H9 (cell line): Measurements from ENCODE around the gene FDX1. TPM values are rescaled to one million over a fixed set of nuclear protein-coding genes. Genes with fewer than 3 reads are reported as not detected.

Experiments
- DNase-seq: peaks from one replicate; pipeline ENCODE4 v3.0.0-alpha.2; 2017
- H2AFZ ChIP-seq: one replicate; pipeline ENCODE4 v1.6.1; 2013; ENCODE audit warnings: mild to moderate bottlenecking, low read length, control low read depth, moderate library complexity
- H2AK5ac ChIP-seq: 2 replicates; pipeline ENCODE4 v1.6.1; 2013; ENCODE audit warnings: low read length, control low read depth, mixed read lengths; ENCODE audit not compliant: insufficient read length
- H2BK120ac ChIP-seq: one replicate; pipeline ENCODE4 v1.6.1; 2013; ENCODE audit warnings: low read depth, mild to moderate bottlenecking, low read length, control low read depth, inconsistent platforms; ENCODE audit not compliant: poor library complexity, severe bottlenecking
- H2BK12ac ChIP-seq: 2 replicates; pipeline ENCODE4 v1.6.1; 2013; ENCODE audit warnings: low read length, control low read depth, mixed read lengths, low read depth; ENCODE audit not compliant: insufficient read length
- H2BK15ac ChIP-seq: 2 replicates; pipeline ENCODE4 v1.6.1; 2013; ENCODE audit warnings: low read depth, low read length, control low read depth
- H2BK20ac ChIP-seq: one replicate; pipeline ENCODE4 v1.6.1; 2013; ENCODE audit warnings: low read depth, mild to moderate bottlenecking, low read length, control low read depth, inconsistent platforms; ENCODE audit not compliant: poor library complexity, severe bottlenecking
- H2BK5ac ChIP-seq: 2 replicates; pipeline ENCODE4 v1.6.1; 2013; ENCODE audit warnings: low read length, control low read depth, mixed read lengths; ENCODE audit not compliant: insufficient read length
- H3K14ac ChIP-seq: 2 replicates; pipeline ENCODE4 v1.6.1; 2013; ENCODE audit warnings: low read length, control low read depth; ENCODE audit not compliant: insufficient read depth
- H3K18ac ChIP-seq: 2 replicates; pipeline ENCODE4 v1.6.1; 2013; ENCODE audit warnings: low read depth, mild to moderate bottlenecking, mixed read lengths, low read length, control low read depth; ENCODE audit not compliant: insufficient read length
- H3K23ac ChIP-seq: 2 replicates; pipeline ENCODE4 v1.6.1; 2013; ENCODE audit warnings: low read length, control low read depth, mixed read lengths, low read depth; ENCODE audit not compliant: insufficient read length
- H3K23me2 ChIP-seq: 2 replicates; pipeline ENCODE4 v1.6.1; 2013; ENCODE audit warnings: low read depth, mild to moderate bottlenecking, mixed read lengths, low read length, control low read depth; ENCODE audit not compliant: insufficient read length, poor library complexity, severe bottlenecking
- H3K27ac ChIP-seq: 2 replicates; pipeline ENCODE4 v1.5.1; 2013; ENCODE audit warnings: low read length, control low read depth, mixed read lengths, low read depth; ENCODE audit not compliant: insufficient read length
- H3K27me3 ChIP-seq: 2 replicates; pipeline ENCODE4 v1.6.1; 2013; ENCODE audit warnings: low read length, control low read depth, inconsistent platforms; ENCODE audit not compliant: insufficient read depth
- H3K4ac ChIP-seq: 2 replicates; pipeline ENCODE4 v1.6.1; 2013; ENCODE audit warnings: low read depth, mild to moderate bottlenecking, control low read depth, inconsistent platforms, low read length, moderate library complexity
- H3K4me1 ChIP-seq: 2 replicates; pipeline ENCODE4 v1.6.1; 2013; ENCODE audit warnings: low read length, control low read depth, inconsistent platforms; ENCODE audit not compliant: insufficient read depth
- H3K4me2 ChIP-seq: 2 replicates; pipeline ENCODE4 v1.6.1; 2013; ENCODE audit warnings: low read length, control low read depth, mixed read lengths; ENCODE audit not compliant: insufficient read length, insufficient read depth
- H3K56ac ChIP-seq: 2 replicates; pipeline ENCODE4 v1.6.1; 2013; ENCODE audit warnings: low read depth, mild to moderate bottlenecking, mixed read lengths, low read length, control low read depth; ENCODE audit not compliant: insufficient read length
- H3K79me1 ChIP-seq: 2 replicates; pipeline ENCODE4 v1.6.1; 2013; ENCODE audit warnings: low read depth, mild to moderate bottlenecking, moderate library complexity, low read length, control low read depth, inconsistent platforms; ENCODE audit not compliant: insufficient read depth, poor library complexity, severe bottlenecking
- H3K79me2 ChIP-seq: 2 replicates; pipeline ENCODE4 v1.6.1; 2013; ENCODE audit warnings: low read length, control low read depth, inconsistent platforms; ENCODE audit not compliant: insufficient read depth
- H3K9ac ChIP-seq: 2 replicates; pipeline ENCODE4 v1.6.1; 2013; ENCODE audit warnings: low read length, control low read depth, mixed read lengths; ENCODE audit not compliant: insufficient read length; ENCODE audit errors: extremely low read depth
- H3K9me3 ChIP-seq: one replicate; pipeline ENCODE4 v1.6.1; 2013; ENCODE audit warnings: low read depth, low read length, inconsistent platforms; ENCODE audit not compliant: control insufficient read depth
- H3T11ph ChIP-seq: one replicate; pipeline ENCODE4 v1.6.1; 2013; ENCODE audit warnings: mild to moderate bottlenecking, low read length, control low read depth, inconsistent platforms
- H4K20me1 ChIP-seq: one replicate; pipeline ENCODE4 v1.6.1; 2013; ENCODE audit not compliant: control insufficient read depth, insufficient read length, insufficient read depth
- H4K5ac ChIP-seq: 2 replicates; pipeline ENCODE4 v1.6.1; 2013; ENCODE audit warnings: low read depth, mild to moderate bottlenecking, mixed read lengths, low read length, control low read depth; ENCODE audit not compliant: insufficient read length
- H4K8ac ChIP-seq: replicated peaks from 2 replicates; pipeline ENCODE4 v1.6.1; 2013; ENCODE audit warnings: low read length, control low read depth, mixed read lengths, low read depth; ENCODE audit not compliant: insufficient read length
- H4K91ac ChIP-seq: 2 replicates; pipeline ENCODE4 v1.6.1; 2013; ENCODE audit warnings: low read depth, mild to moderate bottlenecking, moderate library complexity, mixed read lengths, low read length, control low read depth; ENCODE audit not compliant: insufficient read length
- H3K27ac Mint-ChIP-seq, 3 experiments: 2 replicates in 2 of 3; 3 replicates in 1 of 3; pipeline ENCODE4 v1.8.0; 2020 to 2021; ENCODE audit warnings: mixed read lengths in 3 of 3, mild to moderate bottlenecking in 1 of 3, moderate library complexity in 1 of 3
- H3K27me3 Mint-ChIP-seq: 2 replicates; pipeline ENCODE4 v1.8.0; 2021; ENCODE audit warnings: low read depth, mild to moderate bottlenecking, moderate library complexity, mixed read lengths
- H3K36me3 Mint-ChIP-seq, 3 experiments: 2 replicates in 2 of 3; 3 replicates in 1 of 3; pipeline ENCODE4 v1.8.0; 2020 to 2021; ENCODE audit warnings: low read depth in 3 of 3, mixed read lengths in 3 of 3; ENCODE audit not compliant: insufficient read depth in 1 of 3
- H3K4me1 Mint-ChIP-seq, 2 experiments: 2 replicates each; pipeline ENCODE4 v1.8.0; 2020; ENCODE audit warnings: mixed read lengths in 2 of 2
- H3K4me3 Mint-ChIP-seq, 2 experiments: 2 replicates in 1 of 2; 3 replicates in 1 of 2; pipeline ENCODE4 v1.8.0; 2020 to 2021; ENCODE audit warnings: mild to moderate bottlenecking in 2 of 2, mixed read lengths in 2 of 2, moderate library complexity in 1 of 2
- H3K9me3 Mint-ChIP-seq, 2 experiments: 2 replicates in 1 of 2; 3 replicates in 1 of 2; pipeline ENCODE4 v1.8.0; 2020; ENCODE audit warnings: mild to moderate bottlenecking in 2 of 2, mixed read lengths in 2 of 2, moderate library complexity in 1 of 2
- WGBS: extraction: QIAGEN DNeasy Blood & Tissue Kit; methylation state at CpG from one replicate; pipeline ENCODE4 v1.1.7; 2013; ENCODE audit warnings: missing lambda C conversion rate, low lambda C conversion rate, mixed read lengths; ENCODE audit not compliant: insufficient read length; ENCODE audit errors: extremely low coverage; 5-methylcytosine and 5-hydroxymethylcytosine counted together
- total RNA-seq: library from RNA; stranded (reverse); gene quantifications from 2 replicates; pipeline ENCODE4 v1.2.1, GENCODE V29; 2021
- TF ChIP-seq, protein P1 (sequence below): fragments of 200-600 bp; sonication (generic); conservative IDR thresholded peaks from 3 replicates; pipeline ENCODE4 v1.8.0; 2021; ENCODE audit warnings: antibody characterized with exemption, mild to moderate bottlenecking

FDX1 gene
- total RNA-seq, 1 experiment from 2014 or later: 10.1 TPM

DNA sequence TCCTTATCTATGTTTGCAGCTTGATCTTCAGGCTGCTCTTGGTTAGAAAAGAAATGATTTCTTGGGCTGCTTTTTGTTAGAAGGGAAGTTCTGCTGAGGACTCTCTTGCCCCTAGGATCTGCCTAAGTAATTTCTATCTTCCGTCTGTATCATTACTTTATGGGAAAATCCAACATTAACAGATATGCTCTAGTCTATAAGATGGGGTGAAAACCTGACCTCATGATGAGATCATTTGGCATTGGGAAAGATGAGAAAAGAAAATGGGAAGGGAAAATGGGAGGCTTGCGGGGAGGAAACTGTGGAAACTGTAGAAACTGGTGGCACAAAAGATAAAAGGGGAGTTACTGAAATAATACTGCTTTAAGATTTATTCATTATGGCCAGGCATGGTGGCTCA is 63.6 kb downstream of the FDX1 start:
- no peak for DNase-seq
- no peak overlapping the region for H3K56ac ChIP-seq
- H3K9ac ChIP-seq: no peak overlapping the region
- peaks cover 0 to 2% (median 0%) of the 10 kb centered on the region in 3 experiments; a peak in 1 of 7 replicates for H3K36me3 Mint-ChIP-seq
- no peak overlapping the region for H3K18ac ChIP-seq
- no peak overlapping the region for H2BK5ac ChIP-seq
- no peak overlapping the region for H3K23ac ChIP-seq
- no peak overlapping the region for H2AK5ac ChIP-seq
- no peak overlapping the region for H3T11ph ChIP-seq
- H2BK15ac ChIP-seq: no peak overlapping the region
- no peak overlapping the region for H4K5ac ChIP-seq
- WGBS: no CpG with 5 or more reads among the region's 2 CpGs
- H4K91ac ChIP-seq: no peak overlapping the region
- no peaks in the 10 kb centered on the region for H3K79me1 ChIP-seq
- no peaks in the 10 kb centered on the region for H3K79me2 ChIP-seq
- no peaks in the 10 kb centered on the region for H4K20me1 ChIP-seq
- no peaks in the 10 kb centered on the region for H3K23me2 ChIP-seq
- H3K9me3 ChIP-seq: no peaks in the 10 kb centered on the region
- H3K9me3 Mint-ChIP-seq: peaks cover 0 to 6% of the 10 kb centered on the region in 2 experiments; a peak in 3 of 5 replicates
- no peak overlapping the region for H2BK20ac ChIP-seq
- H3K4me3 Mint-ChIP-seq: no peak overlapping the region
- H3K14ac ChIP-seq: no peak overlapping the region
- no peaks in the 10 kb centered on the region; the same call in 1 of the 2 replicates for H3K27me3 Mint-ChIP-seq
- H3K4me1 Mint-ChIP-seq: peaks cover 8 to 10% of the 10 kb centered on the region in 2 experiments
- no peak overlapping the region for H2AFZ ChIP-seq
- H3K27ac ChIP-seq: no peak overlapping the region
- no peak overlapping the region for H3K4ac ChIP-seq
- H2BK120ac ChIP-seq: no peak overlapping the region
- H2BK12ac ChIP-seq: no peak overlapping the region
- H3K4me2 ChIP-seq: no peak overlapping the region
- H3K4me1 ChIP-seq: no peaks in the 10 kb centered on the region; the same call in 1 of the 2 replicates
- TF ChIP-seq, protein P1, sequence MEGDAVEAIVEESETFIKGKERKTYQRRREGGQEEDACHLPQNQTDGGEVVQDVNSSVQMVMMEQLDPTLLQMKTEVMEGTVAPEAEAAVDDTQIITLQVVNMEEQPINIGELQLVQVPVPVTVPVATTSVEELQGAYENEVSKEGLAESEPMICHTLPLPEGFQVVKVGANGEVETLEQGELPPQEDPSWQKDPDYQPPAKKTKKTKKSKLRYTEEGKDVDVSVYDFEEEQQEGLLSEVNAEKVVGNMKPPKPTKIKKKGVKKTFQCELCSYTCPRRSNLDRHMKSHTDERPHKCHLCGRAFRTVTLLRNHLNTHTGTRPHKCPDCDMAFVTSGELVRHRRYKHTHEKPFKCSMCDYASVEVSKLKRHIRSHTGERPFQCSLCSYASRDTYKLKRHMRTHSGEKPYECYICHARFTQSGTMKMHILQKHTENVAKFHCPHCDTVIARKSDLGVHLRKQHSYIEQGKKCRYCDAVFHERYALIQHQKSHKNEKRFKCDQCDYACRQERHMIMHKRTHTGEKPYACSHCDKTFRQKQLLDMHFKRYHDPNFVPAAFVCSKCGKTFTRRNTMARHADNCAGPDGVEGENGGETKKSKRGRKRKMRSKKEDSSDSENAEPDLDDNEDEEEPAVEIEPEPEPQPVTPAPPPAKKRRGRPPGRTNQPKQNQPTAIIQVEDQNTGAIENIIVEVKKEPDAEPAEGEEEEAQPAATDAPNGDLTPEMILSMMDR: no peak
- H4K8ac ChIP-seq: no peak overlapping the region
- H3K27me3 ChIP-seq: no peaks in the 10 kb centered on the region
- H3K27ac Mint-ChIP-seq: no peak overlapping the region
